Astrocyte (in vitro differentiated cells and primary cell): Measurements from ENCODE around the gene MYO16. TPM values are rescaled to one million over a fixed set of nuclear protein-coding genes. Genes with fewer than 3 reads are reported as not detected.

Experiments
- DNase-seq: peaks from one replicate; pipeline ENCODE4 v3.0.0-alpha.2; 2010; ENCODE audit warnings: low read depth
- FAIRE-seq: peaks from 2 replicates; lab custom pipeline; 2011; peaks lifted over from hg19 to GRCh38; lab: Jason Lieb, UNC
- H2AFZ ChIP-seq: 2 replicates; pipeline ENCODE4 v1.6.0; 2012; ENCODE audit warnings: low read depth, low read length, inconsistent platforms
- H3K27ac ChIP-seq: 2 replicates; pipeline ENCODE4 v1.5.1; 2011; ENCODE audit warnings: low read depth, low read length, inconsistent platforms
- H3K27me3 ChIP-seq: 2 replicates; pipeline ENCODE4 v1.6.0; 2011; ENCODE audit warnings: low read length, inconsistent platforms; ENCODE audit not compliant: insufficient read depth
- H3K36me3 ChIP-seq: 2 replicates; pipeline ENCODE4 v1.5.1; 2011; ENCODE audit warnings: low read length, inconsistent platforms; ENCODE audit not compliant: insufficient read depth
- H3K4me1 ChIP-seq: 2 replicates; pipeline ENCODE4 v1.5.1; 2011; ENCODE audit warnings: low read length, inconsistent platforms; ENCODE audit not compliant: insufficient read depth
- H3K4me2 ChIP-seq: 2 replicates; pipeline ENCODE4 v1.6.0; 2012; ENCODE audit warnings: low read length, inconsistent platforms
- H3K4me3 ChIP-seq: 2 replicates; pipeline ENCODE4 v1.5.1; 2011; ENCODE audit warnings: low read depth, mild to moderate bottlenecking, low read length, inconsistent platforms; ENCODE audit not compliant: insufficient read depth
- H3K79me2 ChIP-seq: 2 replicates; pipeline ENCODE4 v1.6.0; 2012; ENCODE audit warnings: mild to moderate bottlenecking, low read length, inconsistent platforms; ENCODE audit not compliant: insufficient read depth
- H3K9ac ChIP-seq: 2 replicates; pipeline ENCODE4 v1.6.0; 2012; ENCODE audit warnings: mild to moderate bottlenecking, low read length, inconsistent platforms
- H3K9me3 ChIP-seq: 2 replicates; pipeline ENCODE4 v1.5.1; 2012; ENCODE audit warnings: low read depth, mild to moderate bottlenecking, low read length, inconsistent platforms; ENCODE audit not compliant: insufficient read depth
- H4K20me1 ChIP-seq: 2 replicates; pipeline ENCODE4 v1.6.0; 2012; ENCODE audit warnings: low read length, inconsistent platforms; ENCODE audit not compliant: insufficient read depth
- H3K27ac Mint-ChIP-seq: one replicate; pipeline ENCODE4 v1.8.0; 2021; ENCODE audit warnings: mild to moderate bottlenecking, mixed read lengths; ENCODE audit not compliant: unreplicated experiment
- H3K27me3 Mint-ChIP-seq: one replicate; pipeline ENCODE4 v1.8.0; 2021; ENCODE audit warnings: low read depth, mixed read lengths; ENCODE audit not compliant: unreplicated experiment
- H3K36me3 Mint-ChIP-seq: one replicate; pipeline ENCODE4 v1.8.0; 2021; ENCODE audit warnings: low read depth, mixed read lengths; ENCODE audit not compliant: unreplicated experiment
- H3K4me1 Mint-ChIP-seq: one replicate; pipeline ENCODE4 v1.8.0; 2021; ENCODE audit warnings: low read depth, mixed read lengths; ENCODE audit not compliant: unreplicated experiment
- H3K4me3 Mint-ChIP-seq: one replicate; pipeline ENCODE4 v1.8.0; 2021; ENCODE audit warnings: mild to moderate bottlenecking, moderate library complexity, mixed read lengths; ENCODE audit not compliant: unreplicated experiment
- H3K9me3 Mint-ChIP-seq: one replicate; pipeline ENCODE4 v1.8.0; 2021; ENCODE audit warnings: mild to moderate bottlenecking, mixed read lengths; ENCODE audit not compliant: unreplicated experiment
- EZH2 ChIP-seq: IDR thresholded peaks from 2 replicates; pipeline ENCODE4 v1.6.1; 2012; ENCODE audit warnings: mild to moderate bottlenecking, low read length, inconsistent platforms; ENCODE audit not compliant: insufficient read depth
- total RNA-seq: library from RNA; stranded (reverse); gene quantifications from 2 replicates; pipeline ENCODE4 v1.2.1, GENCODE V29; 2021
- TF ChIP-seq, protein P1 (sequence below): IDR thresholded peaks from 2 replicates; pipeline ENCODE4 v1.5.1; 2011; ENCODE audit warnings: low read depth, mild to moderate bottlenecking, inconsistent platforms, low read length, moderate library complexity; ENCODE audit not compliant: insufficient read depth

MYO16 gene
- total RNA-seq, 1 donor from 2014 or later: 0.14 TPM

DNA sequence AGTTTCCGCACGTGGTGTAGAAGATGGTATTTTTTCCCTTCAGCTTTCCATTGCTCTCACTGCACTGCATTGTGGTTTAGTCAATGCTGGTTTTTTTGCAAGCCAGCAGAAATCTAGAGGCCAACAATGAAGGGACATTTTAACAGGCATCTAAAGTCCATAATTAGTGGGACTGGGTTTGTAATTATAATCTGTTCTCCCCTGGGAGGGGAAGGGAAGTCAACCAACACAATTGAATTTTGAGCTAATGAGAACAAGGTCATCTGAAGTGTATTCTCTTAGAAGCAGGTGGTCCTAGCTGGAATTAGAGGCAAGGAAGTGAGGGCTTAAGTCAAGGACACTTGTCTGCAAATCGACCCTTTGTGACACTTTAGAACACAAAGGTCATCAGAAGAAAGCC, 156.4 kb downstream of the MYO16 start:
- no peak overlapping the region for H3K4me3 Mint-ChIP-seq
- Histone ChIP-seq H3K9me3 (no peaks in the 10 kb centered on the region), H3K9ac (no peak overlapping the region), H3K27me3 (no peaks in the 10 kb centered on the region), H3K4me2 (no peak overlapping the region), H3K36me3 (no peaks in the 10 kb centered on the region), H3K79me2 (no peaks in the 10 kb centered on the region), H2AFZ (no peak overlapping the region), H3K27ac (no peak overlapping the region), H4K20me1 (no peaks in the 10 kb centered on the region), H3K4me1 (no peaks in the 10 kb centered on the region), H3K4me3 (no peak overlapping the region)
- no peak overlapping the region for H3K27ac Mint-ChIP-seq
- no peaks in the 10 kb centered on the region for H3K27me3 Mint-ChIP-seq
- TF ChIP-seq, protein P1, sequence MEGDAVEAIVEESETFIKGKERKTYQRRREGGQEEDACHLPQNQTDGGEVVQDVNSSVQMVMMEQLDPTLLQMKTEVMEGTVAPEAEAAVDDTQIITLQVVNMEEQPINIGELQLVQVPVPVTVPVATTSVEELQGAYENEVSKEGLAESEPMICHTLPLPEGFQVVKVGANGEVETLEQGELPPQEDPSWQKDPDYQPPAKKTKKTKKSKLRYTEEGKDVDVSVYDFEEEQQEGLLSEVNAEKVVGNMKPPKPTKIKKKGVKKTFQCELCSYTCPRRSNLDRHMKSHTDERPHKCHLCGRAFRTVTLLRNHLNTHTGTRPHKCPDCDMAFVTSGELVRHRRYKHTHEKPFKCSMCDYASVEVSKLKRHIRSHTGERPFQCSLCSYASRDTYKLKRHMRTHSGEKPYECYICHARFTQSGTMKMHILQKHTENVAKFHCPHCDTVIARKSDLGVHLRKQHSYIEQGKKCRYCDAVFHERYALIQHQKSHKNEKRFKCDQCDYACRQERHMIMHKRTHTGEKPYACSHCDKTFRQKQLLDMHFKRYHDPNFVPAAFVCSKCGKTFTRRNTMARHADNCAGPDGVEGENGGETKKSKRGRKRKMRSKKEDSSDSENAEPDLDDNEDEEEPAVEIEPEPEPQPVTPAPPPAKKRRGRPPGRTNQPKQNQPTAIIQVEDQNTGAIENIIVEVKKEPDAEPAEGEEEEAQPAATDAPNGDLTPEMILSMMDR: no peak
- no peak for TF ChIP-seq EZH2
- H3K9me3 Mint-ChIP-seq: peaks cover 11% of the 10 kb centered on the region
- no peak for FAIRE-seq
- DNase-seq: no peak
- peaks cover 2% of the 10 kb centered on the region for H3K36me3 Mint-ChIP-seq
- H3K4me1 Mint-ChIP-seq: no peaks in the 10 kb centered on the region

DNA sequence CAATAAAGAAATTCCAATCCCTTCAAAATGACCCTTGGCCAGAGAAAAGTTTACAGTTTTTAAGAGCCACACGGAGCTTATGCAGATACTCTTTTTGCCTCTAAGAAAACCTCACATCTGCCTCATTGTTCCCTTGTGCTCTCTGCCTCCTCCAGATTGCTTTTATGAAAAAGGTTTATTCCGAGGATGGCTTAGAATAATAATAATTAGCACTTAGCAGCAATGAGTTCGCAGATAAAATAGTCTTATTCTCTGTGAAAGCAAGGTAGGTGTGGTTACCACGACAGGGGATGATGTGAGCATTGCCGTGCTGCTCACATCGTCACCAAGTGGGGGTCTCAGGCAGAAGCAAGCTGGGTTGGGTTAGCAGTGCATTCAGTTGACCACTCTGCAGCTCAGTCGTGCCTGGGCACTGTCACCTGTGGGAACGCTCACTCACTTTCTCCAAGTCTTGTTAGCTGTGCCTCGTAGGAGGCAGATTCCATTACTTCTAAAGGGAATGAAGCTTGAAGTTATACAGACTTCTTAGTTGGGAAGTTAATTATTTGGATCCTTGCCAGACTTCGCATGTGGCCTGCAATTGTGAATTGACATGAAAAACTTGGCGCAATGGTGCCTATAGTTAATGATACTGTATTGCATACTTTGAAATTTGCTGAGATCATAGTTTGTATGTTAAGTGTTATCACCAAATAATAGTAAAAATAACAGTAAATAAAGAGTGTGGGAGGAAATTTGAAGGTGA, 157.2 kb downstream of the MYO16 start:
- H3K79me2 ChIP-seq: no peaks in the 10 kb centered on the region
- Mint-ChIP-seq H3K27ac (no peak overlapping the region), H3K36me3 (peaks cover 2% of the 10 kb centered on the region), H3K9me3 (peaks cover 11% of the 10 kb centered on the region), H3K4me3 (no peak overlapping the region), H3K27me3 (peaks cover 4% of the 10 kb centered on the region), H3K4me1 (no peaks in the 10 kb centered on the region)
- no peaks in the 10 kb centered on the region for H3K4me1 ChIP-seq
- H3K9me3 ChIP-seq: no peaks in the 10 kb centered on the region
- TF ChIP-seq, protein P1: no peak
- no peak for TF ChIP-seq EZH2
- H3K27me3 ChIP-seq: no peaks in the 10 kb centered on the region
- no peak overlapping the region for H3K9ac ChIP-seq
- no peak overlapping the region for H2AFZ ChIP-seq
- H3K4me3 ChIP-seq: no peak overlapping the region
- H4K20me1 ChIP-seq: no peaks in the 10 kb centered on the region
- no peaks in the 10 kb centered on the region for H3K36me3 ChIP-seq
- no peak overlapping the region for H3K4me2 ChIP-seq
- no peak overlapping the region for H3K27ac ChIP-seq
- DNase-seq: no peak
- no peak for FAIRE-seq
